Left lung (tissue), 10 donors: Measurements from ENCODE around the gene SYPL1. TPM values are rescaled to one million over a fixed set of nuclear protein-coding genes. Genes with fewer than 3 reads are reported as not detected.

Experiments used
- ATAC-seq: fragments of 200-7000 bp; cut with Tn5 transposase; one replicate; pipeline ENCODE4 v1.9.1; 2020; ENCODE audit warnings: moderate library complexity
- DNase-seq, 4 donors: peaks; one replicate each; pipeline ENCODE4 v3.0.0-alpha.2; 2013 to 2020
- H3K27ac ChIP-seq, 2 donors: fragments of 200-600 bp; sonication (generic) in 1 of 2; one replicate each; pipeline versions ENCODE4 v1.5.0 to v1.8.0; 2020 to 2021
- H3K27me3 ChIP-seq, 2 donors: fragments of 200-600 bp; sonication (generic) in 1 of 2; one replicate each; pipeline versions ENCODE4 v1.5.0 to v1.8.0; 2020 to 2021
- H3K36me3 ChIP-seq, 2 donors: fragments of 200-600 bp; sonication (generic) in 1 of 2; one replicate each; pipeline versions ENCODE4 v1.5.0 to v1.8.0; 2020 to 2021
- H3K4me1 ChIP-seq, 2 donors: fragments of 200-600 bp; one replicate each; pipeline ENCODE4 v1.8.0; 2021
- H3K4me3 ChIP-seq, 2 donors: fragments of 200-600 bp; sonication (generic) in 1 of 2; one replicate each; pipeline versions ENCODE4 v1.5.0 to v1.8.0; 2020 to 2021; ENCODE audit warnings: mild to moderate bottlenecking in 1 of 2
- H3K9me3 ChIP-seq, 2 donors: fragments of 200-600 bp; sonication (generic) in 1 of 2; one replicate each; pipeline versions ENCODE4 v1.5.0 to v1.8.0; 2020 to 2021
- CTCF ChIP-seq, 2 donors: fragments of 200-600 bp; sonication (generic) in 1 of 2; IDR thresholded peaks; one replicate each; pipeline versions ENCODE4 v1.5.0 to v1.8.0; 2021; ENCODE audit warnings: antibody characterized with exemption in 2 of 2
- intact Hi-C, 2 donors: fragments of 100-400 bp; cut with DNase I; formaldehyde crosslinking; loops; one replicate each; pipeline versions ENCODE4 v1.11.2 to v1.14.2; 2022
- polyA plus RNA-seq, 6 donors: library from polyadenylated mRNA; unstranded; fragments of 120-200 nt; gene quantifications; one replicate each; pipeline ENCODE4 v1.2.1, GENCODE V29; 2013; ENCODE audit not compliant: insufficient read length in 6 of 6
- total RNA-seq, 2 donors: library from RNA; stranded (reverse); fragmentation: NEBNext Ultra II Directional; extraction: Animal tissue kit (Norgen Biotek cat#: 25700); gene quantifications; one replicate each; pipeline ENCODE4 v1.2.1, GENCODE V29; 2021
- donor health status: DM: no; HTN: yes; CAD: no.
- donor health status: DM: no; HTN: no; CAD: no.

SYPL1 gene
- total and polyA plus RNA-seq, 8 donors = 81.9 to 121 (median 110) TPM

- no peaks in the 10 kb centered on the region for H3K9me3 ChIP-seq
- no peaks in the 10 kb centered on the region for H3K36me3 ChIP-seq
- ATAC-seq = no peak
- DNase-seq = no peak
- peaks cover 0 to 21% of the 10 kb centered on the region in 2 donors for H3K27me3 ChIP-seq
- H3K4me1 ChIP-seq = peaks cover 0 to 9% of the 10 kb centered on the region in 2 donors
- H3K4me3 ChIP-seq = no peak overlapping the region
- no peak for TF ChIP-seq CTCF (IDR thresholded peaks at IDR 0.05)
- no peak overlapping the region for H3K27ac ChIP-seq
- intact Hi-C loops = loop anchor here (5.0 to 10.0 kb wide), 2 partner anchors 94 to 97 kb away; no protein-coding TSS in a partner anchor
Measured at GRCh38 chr7:106151459-106152312, 39.6 kb upstream of the SYPL1 start.

GRCh38 chr7:106143711-106144337 lies 31.7 kb upstream of the SYPL1 start:
- Histone ChIP-seq H3K4me1 (peaks cover 0 to 6% of the 10 kb centered on the region in 2 donors), H3K36me3 (no peaks in the 10 kb centered on the region), H3K27ac (no peak overlapping the region), H3K4me3 (no peak overlapping the region), H3K27me3 (no peaks in the 10 kb centered on the region), H3K9me3 (no peaks in the 10 kb centered on the region)
- intact Hi-C loops = no loop called here
- DNase-seq (peak in 1 of 4 donors; percentile 76), ATAC-seq (no peak)
- no peak for TF ChIP-seq CTCF (IDR thresholded peaks at IDR 0.05)

- intact Hi-C loops = no loop called here
- no peak overlapping the region for H3K27ac ChIP-seq
- H3K27me3 ChIP-seq = no peaks in the 10 kb centered on the region
- no peak overlapping the region for H3K4me3 ChIP-seq
- no peak for DNase-seq
- peaks cover 0 to 6% of the 10 kb centered on the region in 2 donors for H3K4me1 ChIP-seq
- no peak for ATAC-seq
- H3K36me3 ChIP-seq = no peaks in the 10 kb centered on the region
- TF ChIP-seq CTCF (IDR thresholded peaks at IDR 0.05) = no peak
- H3K9me3 ChIP-seq = no peaks in the 10 kb centered on the region
Measured at GRCh38 chr7:106142136-106142535, 30.0 kb upstream of the SYPL1 start.

- intact Hi-C loops = no loop called here
- TF ChIP-seq CTCF (IDR thresholded peaks at IDR 0.05) = no peak
- no peaks in the 10 kb centered on the region for H3K9me3 ChIP-seq
- no peak for DNase-seq
- H3K27ac ChIP-seq = no peak overlapping the region
- H3K36me3 ChIP-seq = no peaks in the 10 kb centered on the region
- H3K27me3 ChIP-seq = no peaks in the 10 kb centered on the region
- no peak overlapping the region for H3K4me3 ChIP-seq
- no peak for ATAC-seq
- peaks cover 0 to 6% of the 10 kb centered on the region in 2 donors for H3K4me1 ChIP-seq
Measured at GRCh38 chr7:106140406-106141173, 28.5 kb upstream of the SYPL1 start.
